ENCODE results near the gene SSU72. TPM values are rescaled to one million over a fixed set of nuclear protein-coding genes. Genes with fewer than 3 reads are reported as not detected.

The SSU72 gene
- 58.5 TPM for total RNA-seq

DNA sequence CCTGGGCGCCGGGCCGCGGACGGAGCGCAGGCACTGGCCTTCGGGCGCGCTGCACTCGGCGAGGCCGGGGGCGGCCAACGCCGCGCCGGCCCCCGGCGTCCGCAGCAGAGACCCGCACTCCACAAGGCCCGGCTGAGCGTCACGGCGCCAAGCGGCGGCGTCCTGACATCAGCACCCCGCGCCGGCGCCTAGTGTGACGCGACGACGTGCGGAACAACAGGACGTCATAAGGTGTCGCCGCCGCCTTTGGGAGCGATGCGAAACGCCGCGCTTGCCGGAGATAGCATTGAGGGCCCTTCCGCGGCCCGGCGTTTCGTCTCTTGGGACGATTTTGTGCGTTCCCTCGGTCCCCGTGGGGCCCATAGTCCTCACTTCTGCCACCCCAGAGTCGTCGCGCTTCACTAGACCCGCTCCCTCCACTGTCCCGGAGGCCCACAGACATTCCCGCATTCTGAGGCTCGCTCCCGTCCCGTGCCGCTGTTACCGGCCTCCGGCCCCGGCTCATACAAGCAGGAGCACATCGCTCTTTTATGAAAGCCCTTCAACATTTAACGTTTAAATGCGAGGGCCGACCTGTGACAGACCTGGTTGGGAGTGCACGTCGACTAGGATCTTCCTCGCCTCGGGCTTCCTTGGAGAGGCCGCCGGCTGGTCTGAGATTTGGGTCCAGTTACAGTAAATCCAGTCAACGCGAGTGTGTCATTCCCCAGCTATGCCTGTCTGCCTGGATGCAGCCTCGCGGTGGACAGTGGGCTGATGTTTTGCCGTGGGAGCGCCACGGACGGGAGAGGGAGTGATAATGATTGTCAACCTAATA, at the start of gene SSU72:
SSU72 (minus strand) TSS at position 143 of the 817 bp plus-strand sequence. CDS start 306 bp downstream, outside the sequence.

DNA sequence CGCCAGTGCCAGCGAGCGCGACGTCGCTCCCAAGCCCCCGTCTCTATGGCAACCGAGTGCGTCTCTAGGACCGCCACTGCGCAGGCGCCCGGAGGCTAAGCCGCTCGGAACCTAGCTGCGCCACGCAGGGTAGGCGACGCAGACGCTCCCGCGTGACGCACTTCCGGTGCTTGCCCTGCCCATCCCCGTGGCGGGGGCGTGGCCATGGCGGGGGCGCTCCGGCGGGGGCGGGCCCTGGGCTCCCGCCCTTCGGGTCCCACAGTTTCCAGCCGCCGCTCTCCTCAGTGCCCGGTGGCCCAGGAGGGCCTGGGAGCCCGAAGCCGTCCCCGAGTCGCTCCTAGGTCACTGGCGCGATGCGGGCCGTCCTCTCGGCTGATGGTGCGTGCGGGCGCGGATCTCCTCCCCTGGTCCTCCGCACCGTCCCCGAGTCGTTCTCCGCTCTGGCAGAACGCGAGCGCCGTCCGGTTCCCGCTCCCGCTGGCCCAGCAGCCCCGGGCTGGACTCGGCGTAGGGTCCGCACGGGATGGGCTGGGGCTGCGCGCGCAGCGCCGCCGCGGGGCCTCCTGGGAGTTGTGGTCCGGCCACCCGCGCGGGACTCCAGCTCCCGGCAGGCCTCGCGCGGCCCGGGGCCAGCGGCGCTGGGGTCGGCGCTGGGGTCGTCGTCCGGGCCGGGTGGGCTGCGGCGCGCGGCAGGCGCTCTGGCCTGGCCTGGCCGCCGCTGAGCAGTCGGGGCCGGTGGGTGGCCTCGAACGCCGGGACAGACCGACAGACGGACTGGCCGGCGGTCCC, 40.8 kb upstream of the SSU72 start, which contains the start of gene MIB2:
MIB2 (plus strand) TSS at position 245 of the 789 bp plus-strand sequence. CDS start 7,953 bp downstream, outside the sequence.

DNA sequence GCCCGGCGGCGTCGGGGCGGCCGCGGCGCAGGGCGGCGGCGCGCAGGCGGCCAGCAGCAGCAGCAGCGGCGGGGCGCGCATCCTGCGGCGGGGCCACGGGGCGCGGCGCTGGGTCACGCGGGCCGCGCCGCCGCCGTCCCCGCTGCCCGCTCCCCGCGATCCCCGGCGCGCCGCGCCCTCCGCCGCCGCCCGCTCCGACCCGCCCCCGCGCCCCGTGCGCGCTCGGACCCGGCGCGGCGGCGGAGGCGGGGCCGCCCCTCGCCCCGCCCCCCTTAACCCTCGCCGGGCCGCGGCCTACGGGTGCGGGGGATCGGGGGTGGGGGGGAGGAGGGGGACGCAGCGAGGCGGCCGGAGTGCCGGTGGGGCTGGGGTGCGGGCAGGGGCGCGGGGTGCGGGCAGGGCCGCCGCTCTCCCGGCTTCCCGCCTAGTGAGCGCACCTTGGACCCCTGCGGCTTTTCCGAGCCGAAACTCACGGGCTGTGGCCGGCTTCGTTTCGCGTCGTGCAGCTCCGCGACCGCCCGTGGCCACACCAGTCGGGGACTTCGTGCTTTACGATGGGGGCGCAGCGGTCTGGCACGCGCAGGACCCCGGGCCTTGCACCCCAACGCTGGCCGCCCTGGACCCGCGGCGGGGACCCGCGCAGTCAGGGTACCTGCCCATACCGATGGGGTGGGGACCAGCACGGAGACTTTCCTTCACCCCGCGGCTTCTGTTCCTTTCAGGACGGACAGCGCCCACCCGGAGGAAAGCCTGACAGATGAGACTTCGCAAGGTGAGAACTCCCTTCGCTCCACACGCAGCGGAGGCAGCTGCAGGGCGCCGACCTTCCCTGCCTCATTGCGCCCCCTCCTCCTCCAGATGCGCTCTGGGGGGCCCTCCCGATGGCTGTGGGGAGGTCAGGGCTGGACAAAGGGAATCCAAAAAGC, 25.5 kb upstream of the SSU72 start, which contains the start of gene FNDC10:
FNDC10 (minus strand) TSS at position 201 of the 926 bp plus-strand sequence; CDS start at position 81, 120 bp downstream.

DNA sequence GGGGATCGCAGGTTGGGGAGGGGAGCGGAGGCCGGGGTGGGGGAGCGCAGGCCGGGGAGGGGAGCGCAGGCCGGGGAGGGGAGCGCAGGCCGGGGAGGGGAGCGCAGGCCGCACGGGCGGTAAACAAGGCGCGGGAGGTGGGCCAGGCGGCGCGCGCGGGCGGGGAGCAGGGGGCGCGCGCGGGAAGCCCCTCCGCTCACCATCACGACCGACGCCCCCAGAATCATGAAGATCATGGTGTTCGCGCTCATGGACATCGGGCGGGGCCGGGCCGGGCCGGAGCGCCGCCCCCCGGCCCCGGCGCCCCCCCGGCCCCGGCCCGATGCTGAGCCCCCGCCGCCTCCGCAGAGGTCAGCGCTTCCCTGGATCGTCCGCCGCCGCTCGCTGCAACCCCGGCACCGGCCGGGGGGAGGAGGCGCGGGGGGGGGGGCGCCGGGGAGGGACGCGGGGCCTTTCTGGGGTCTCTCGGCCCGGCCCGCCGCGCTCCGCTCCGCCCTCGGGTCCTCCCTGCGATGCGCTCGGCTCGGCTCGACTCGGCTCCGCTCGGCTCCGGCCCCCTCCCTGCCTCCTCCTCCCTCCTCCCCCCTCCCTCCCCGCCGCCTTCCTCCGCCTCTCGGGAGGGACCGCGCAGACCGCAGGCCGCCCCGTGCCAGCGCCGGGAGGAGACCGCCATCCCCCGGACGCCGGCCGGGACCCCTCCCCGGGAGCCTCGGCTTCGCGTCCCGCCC, 34.4 kb downstream of the SSU72 start, which contains the start of gene TMEM240:
TMEM240 (minus strand) TSS at position 535 of the 728 bp plus-strand sequence; CDS start at position 257, 278 bp downstream.

DNA sequence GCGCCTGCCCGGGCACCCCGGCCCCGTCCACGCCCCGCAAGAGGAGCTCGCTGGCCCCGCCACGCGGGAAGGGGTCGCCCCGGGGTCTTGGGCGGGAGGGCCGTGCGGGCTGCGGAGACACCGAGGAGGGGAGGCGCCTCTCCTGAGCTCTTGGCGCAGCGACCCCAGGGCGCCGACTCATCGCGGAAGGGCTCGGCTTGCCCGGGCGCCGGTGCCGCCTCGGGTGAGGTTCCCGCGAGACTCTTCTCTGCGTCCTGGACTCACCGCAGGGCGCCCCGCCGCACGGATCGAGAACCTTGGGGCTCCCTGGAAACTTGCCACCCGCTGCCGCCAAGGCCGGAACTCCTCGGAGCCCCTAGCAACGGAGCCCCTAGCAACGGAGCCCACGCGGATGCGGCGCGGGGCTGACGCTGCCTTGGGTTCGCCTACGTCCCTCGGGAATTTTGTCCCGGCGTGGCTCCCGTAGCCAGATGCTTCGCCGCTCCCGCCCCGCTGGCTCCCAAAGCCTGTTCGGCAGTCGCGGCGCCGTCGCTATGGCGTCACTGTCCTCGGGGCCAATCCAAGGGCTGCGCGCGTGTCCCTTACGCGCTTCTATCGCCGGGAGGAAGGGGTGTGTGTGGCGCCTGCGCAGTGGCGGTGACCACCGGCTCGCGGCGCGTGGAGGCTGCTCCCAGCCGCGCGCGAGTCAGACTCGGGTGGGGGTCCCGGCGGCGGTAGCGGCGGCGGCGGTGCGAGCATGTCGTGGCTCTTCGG, 63.0 kb downstream of the SSU72 start, which contains the start of gene ATAD3A:
ATAD3A (plus strand) TSS at position 630 of the 753 bp plus-strand sequence; CDS start at position 737, 107 bp downstream.

Other genes starting within 250 kb of the SSU72 start
- 0.77 TPM for gene TAS1R3, start 243.6 kb downstream of the SSU72 start, total RNA-seq
- 57.0 TPM for gene DVL1, start 225.4 kb downstream of the SSU72 start, total RNA-seq
- 127 TPM for gene MXRA8, start 216.3 kb downstream of the SSU72 start, total RNA-seq
- 47.2 TPM for gene AURKAIP1, start 199.7 kb downstream of the SSU72 start, total RNA-seq
- gene CCNL2, start 175.5 kb downstream of the SSU72 start, total RNA-seq: 314 TPM
- gene MRPL20, start 167.6 kb downstream of the SSU72 start, total RNA-seq: 74.5 TPM
- 8.1 TPM for gene ANKRD65, start 153.6 kb downstream of the SSU72 start, total RNA-seq
- gene VWA1, start 139.2 kb downstream of the SSU72 start, total RNA-seq: 19.8 TPM
- 0.05 TPM for gene ATAD3C, start 125.2 kb downstream of the SSU72 start, total RNA-seq
- gene ATAD3B, start 103.1 kb downstream of the SSU72 start, total RNA-seq: 20.4 TPM
- 12.8 TPM for gene ATAD3A, start 62.7 kb downstream of the SSU72 start, total RNA-seq
- 12.0 TPM for gene TMEM240, start 34.2 kb downstream of the SSU72 start, total RNA-seq
- gene FNDC10, start 25.3 kb upstream of the SSU72 start, total RNA-seq: 1.9 TPM
- gene MIB2, start 40.6 kb upstream of the SSU72 start, total RNA-seq: 76.8 TPM
- gene MMP23B, start 57.3 kb upstream of the SSU72 start, total RNA-seq: 40.0 TPM
- 13.7 TPM for gene CDK11B, start 84.1 kb upstream of the SSU72 start, total RNA-seq
- 81.3 TPM for gene SLC35E2B, start 117.9 kb upstream of the SSU72 start, total RNA-seq
- gene CDK11A, start 149.5 kb upstream of the SSU72 start, total RNA-seq: 27.9 TPM
- 37.2 TPM for gene NADK, start 203.6 kb upstream of the SSU72 start, total RNA-seq